ENCODE data around the gene ARGLU1. TPM values are rescaled to one million over a fixed set of nuclear protein-coding genes. Genes with fewer than 3 reads are reported as not detected.
A peak's percentile ranks its signal among the peaks of the same experiment; 100 is the strongest.

Gene ARGLU1
- total RNA-seq, 1 experiment from 2014 or later = 137 TPM

DNA sequence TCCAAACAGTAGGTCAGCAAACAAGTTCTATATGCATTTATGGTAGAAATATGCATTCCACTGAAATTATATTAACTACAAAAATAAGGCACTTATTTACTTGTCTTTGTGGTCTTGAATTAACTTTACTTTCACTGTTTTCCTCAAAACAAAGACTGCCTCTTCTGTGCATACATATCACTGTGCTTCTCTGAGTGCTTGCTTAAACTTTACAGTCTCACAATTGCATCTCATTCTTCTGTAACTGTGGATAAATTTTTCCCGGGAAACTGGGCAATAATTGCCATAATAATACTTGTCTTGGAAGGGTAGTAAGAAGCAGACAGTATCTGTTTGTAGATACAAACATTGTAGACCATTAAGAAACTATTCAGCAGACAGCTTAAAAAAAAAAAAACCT lies 70.9 kb downstream of the ARGLU1 start:
- no peak for DNase-seq
- H3K27me3 ChIP-seq (replicated peaks; ENCODE audit: control insufficient read depth, insufficient read depth, low read length) = no peaks in the 10 kb centered on the region
- no peak overlapping the region for H3K4me3 ChIP-seq (ENCODE audit: low read depth, low read length)
- POLR2A ChIA-PET = no interaction called here
- CTCF ChIA-PET = no interaction called here
- no peak overlapping the region for H3K4me3 Mint-ChIP-seq (ENCODE audit: unreplicated experiment)
- TF ChIP-seq, protein P1, sequence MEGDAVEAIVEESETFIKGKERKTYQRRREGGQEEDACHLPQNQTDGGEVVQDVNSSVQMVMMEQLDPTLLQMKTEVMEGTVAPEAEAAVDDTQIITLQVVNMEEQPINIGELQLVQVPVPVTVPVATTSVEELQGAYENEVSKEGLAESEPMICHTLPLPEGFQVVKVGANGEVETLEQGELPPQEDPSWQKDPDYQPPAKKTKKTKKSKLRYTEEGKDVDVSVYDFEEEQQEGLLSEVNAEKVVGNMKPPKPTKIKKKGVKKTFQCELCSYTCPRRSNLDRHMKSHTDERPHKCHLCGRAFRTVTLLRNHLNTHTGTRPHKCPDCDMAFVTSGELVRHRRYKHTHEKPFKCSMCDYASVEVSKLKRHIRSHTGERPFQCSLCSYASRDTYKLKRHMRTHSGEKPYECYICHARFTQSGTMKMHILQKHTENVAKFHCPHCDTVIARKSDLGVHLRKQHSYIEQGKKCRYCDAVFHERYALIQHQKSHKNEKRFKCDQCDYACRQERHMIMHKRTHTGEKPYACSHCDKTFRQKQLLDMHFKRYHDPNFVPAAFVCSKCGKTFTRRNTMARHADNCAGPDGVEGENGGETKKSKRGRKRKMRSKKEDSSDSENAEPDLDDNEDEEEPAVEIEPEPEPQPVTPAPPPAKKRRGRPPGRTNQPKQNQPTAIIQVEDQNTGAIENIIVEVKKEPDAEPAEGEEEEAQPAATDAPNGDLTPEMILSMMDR (IDR thresholded peaks at IDR 0.05; ENCODE audit: insufficient read depth in 1 of 2, low read depth in 1 of 2, low read length in 1 of 2, severe bottlenecking in 1 of 2, unreplicated experiment in 1 of 2) = no peak
- intact Hi-C loops (cut with micrococcal nuclease; ENCODE audit: unreplicated experiment) = no loop called here
- no peaks in the 10 kb centered on the region for H3K9me3 Mint-ChIP-seq (ENCODE audit: unreplicated experiment)
- H3K4me1 Mint-ChIP-seq (ENCODE audit: low read depth, unreplicated experiment) = peaks cover 29% of the 10 kb centered on the region
- BruUV-seq (replicated peaks) = no TSS peak
- H3K9me3 ChIP-seq = no peaks in the 10 kb centered on the region
- H3K4me1 ChIP-seq = no peaks in the 10 kb centered on the region; the same call in 1 of the 2 replicates
- peaks cover 88% of the 10 kb centered on the region for H3K36me3 Mint-ChIP-seq (ENCODE audit: insufficient read depth, unreplicated experiment)
- no peak overlapping the region for H3K27ac Mint-ChIP-seq (ENCODE audit: unreplicated experiment)
- no peaks in the 10 kb centered on the region for H3K27me3 Mint-ChIP-seq (ENCODE audit: insufficient read depth, unreplicated experiment)
- H3K36me3 ChIP-seq (ENCODE audit: control insufficient read depth, insufficient read depth, low read length) = peaks cover 3% of the 10 kb centered on the region; the same call in 1 of the 2 replicates

DNA sequence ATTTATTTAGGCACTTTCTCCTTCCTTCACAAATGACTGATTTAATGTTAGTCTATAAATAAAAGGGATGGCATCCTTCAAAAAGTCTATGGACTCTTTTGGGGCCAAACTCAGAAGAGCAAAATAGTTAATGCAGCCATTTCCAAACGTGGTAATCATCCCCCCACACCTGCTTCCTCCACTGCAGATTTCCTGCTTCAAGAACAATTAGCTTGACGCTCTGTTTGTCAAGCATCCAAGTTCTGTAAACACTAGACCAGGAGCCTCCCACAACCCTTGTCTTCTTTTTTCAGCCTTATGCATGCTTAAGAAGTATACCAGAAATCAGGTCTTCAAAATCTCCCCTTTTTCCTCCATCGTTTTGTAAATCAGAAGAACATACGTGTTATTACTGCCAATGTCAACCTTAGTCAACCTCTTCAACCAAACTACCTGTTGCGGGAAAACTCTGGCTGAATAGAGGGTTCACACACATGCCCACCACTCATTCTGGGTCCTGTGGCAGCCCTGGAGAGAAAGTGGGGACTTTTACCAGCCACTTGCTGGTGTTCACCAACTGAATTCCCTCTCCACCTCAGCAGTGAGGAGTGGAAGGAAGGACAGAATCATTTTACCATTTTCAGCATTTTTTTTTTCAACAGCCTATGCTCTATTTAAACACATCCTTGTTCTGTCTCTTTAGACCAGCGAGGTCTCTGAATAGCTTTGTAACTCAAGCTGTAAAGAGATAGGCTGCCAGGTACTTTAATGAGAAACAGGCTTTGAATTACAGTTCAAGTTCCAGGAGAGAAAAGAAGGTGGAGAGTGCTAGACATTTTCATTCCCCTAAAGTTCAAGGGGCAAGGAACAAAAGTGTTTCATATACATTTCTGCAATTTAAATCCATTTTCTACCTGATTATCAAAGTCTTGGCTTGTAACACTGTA lies 71.6 kb downstream of the ARGLU1 start:
- H3K9me3 ChIP-seq = no peaks in the 10 kb centered on the region
- TF ChIP-seq, protein P1 (IDR thresholded peaks at IDR 0.05; ENCODE audit: insufficient read depth in 1 of 2, low read depth in 1 of 2, low read length in 1 of 2, severe bottlenecking in 1 of 2, unreplicated experiment in 1 of 2) = no peak
- no TSS peak for BruUV-seq (replicated peaks)
- H3K9me3 Mint-ChIP-seq (ENCODE audit: unreplicated experiment) = no peaks in the 10 kb centered on the region
- peaks cover 3% of the 10 kb centered on the region; the same call in 1 of the 2 replicates for H3K36me3 ChIP-seq (ENCODE audit: control insufficient read depth, insufficient read depth, low read length)
- CTCF ChIA-PET = no interaction called here
- H3K4me3 ChIP-seq (ENCODE audit: low read depth, low read length) = no peak overlapping the region
- POLR2A ChIA-PET = no interaction called here
- peaks cover 88% of the 10 kb centered on the region for H3K36me3 Mint-ChIP-seq (ENCODE audit: insufficient read depth, unreplicated experiment)
- no peak overlapping the region for H3K4me3 Mint-ChIP-seq (ENCODE audit: unreplicated experiment)
- no peak for DNase-seq
- H3K4me1 Mint-ChIP-seq (ENCODE audit: low read depth, unreplicated experiment) = peaks cover 36% of the 10 kb centered on the region
- intact Hi-C loops (cut with micrococcal nuclease; ENCODE audit: unreplicated experiment) = no loop called here
- H3K27me3 Mint-ChIP-seq (ENCODE audit: insufficient read depth, unreplicated experiment) = no peaks in the 10 kb centered on the region
- no peaks in the 10 kb centered on the region; the same call in 1 of the 2 replicates for H3K4me1 ChIP-seq
- peak overlapping the region; percentile 36 for H3K27ac Mint-ChIP-seq (ENCODE audit: unreplicated experiment)
- no peaks in the 10 kb centered on the region for H3K27me3 ChIP-seq (replicated peaks; ENCODE audit: control insufficient read depth, insufficient read depth, low read length)

DNA sequence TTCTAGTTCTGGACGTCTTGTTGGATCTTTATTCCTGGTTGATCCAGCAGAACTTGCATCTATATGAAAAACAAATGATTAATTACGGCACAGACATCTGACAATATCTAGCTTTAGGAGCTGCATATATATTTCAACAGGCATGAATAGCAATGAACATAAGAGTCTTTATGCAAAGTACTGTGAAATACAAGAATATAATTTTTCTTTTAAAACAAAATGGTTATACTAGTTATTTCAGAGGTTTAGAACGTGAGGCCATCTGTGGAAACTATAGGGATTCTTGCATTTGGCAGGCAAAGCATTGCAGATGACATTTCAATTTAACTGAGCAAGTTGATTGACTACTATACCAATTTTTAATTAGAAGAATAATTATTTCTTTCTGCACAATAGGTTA lies 73.0 kb downstream of the ARGLU1 start:
- no peak overlapping the region for H3K27ac Mint-ChIP-seq (ENCODE audit: unreplicated experiment)
- intact Hi-C loops (cut with micrococcal nuclease; ENCODE audit: unreplicated experiment) = no loop called here
- H3K4me3 Mint-ChIP-seq (ENCODE audit: unreplicated experiment) = no peak overlapping the region
- no peaks in the 10 kb centered on the region for H3K9me3 ChIP-seq
- BruUV-seq (replicated peaks) = no TSS peak
- H3K27me3 ChIP-seq (replicated peaks; ENCODE audit: control insufficient read depth, insufficient read depth, low read length) = no peaks in the 10 kb centered on the region
- H3K4me1 Mint-ChIP-seq (ENCODE audit: low read depth, unreplicated experiment) = peaks cover 31% of the 10 kb centered on the region
- no peaks in the 10 kb centered on the region for H3K4me1 ChIP-seq
- no peak for DNase-seq
- H3K9me3 Mint-ChIP-seq (ENCODE audit: unreplicated experiment) = no peaks in the 10 kb centered on the region
- no peaks in the 10 kb centered on the region for H3K27me3 Mint-ChIP-seq (ENCODE audit: insufficient read depth, unreplicated experiment)
- no peak overlapping the region for H3K4me3 ChIP-seq (ENCODE audit: low read depth, low read length)
- peaks cover 3% of the 10 kb centered on the region; the same call in 1 of the 2 replicates for H3K36me3 ChIP-seq (ENCODE audit: control insufficient read depth, insufficient read depth, low read length)
- peaks cover 92% of the 10 kb centered on the region for H3K36me3 Mint-ChIP-seq (ENCODE audit: insufficient read depth, unreplicated experiment)
- ChIA-PET POLR2A (no interaction called here), CTCF (no interaction called here)
- TF ChIP-seq, protein P1 (IDR thresholded peaks at IDR 0.05; ENCODE audit: insufficient read depth in 1 of 2, low read depth in 1 of 2, low read length in 1 of 2, severe bottlenecking in 1 of 2, unreplicated experiment in 1 of 2) = no peak

Measured in Caco-2 (cell line).